GM18505 (cell line): Measurements from ENCODE around the gene RGS9.

Experiments
- ATAC-seq: cut with Tn5 transposase; IDR thresholded peaks from one replicate; pipeline ENCODE4 v1.9.1; 2021; ENCODE audit not compliant: unreplicated experiment
- POLR2A ChIP-seq: IDR thresholded peaks from 4 replicates; pipeline ENCODE4 v1.6.1; 2011; ENCODE audit warnings: borderline replicate concordance; ENCODE audit not compliant: insufficient read depth, insufficient read length; ENCODE audit errors: extremely low read depth

RGS9 gene

DNA sequence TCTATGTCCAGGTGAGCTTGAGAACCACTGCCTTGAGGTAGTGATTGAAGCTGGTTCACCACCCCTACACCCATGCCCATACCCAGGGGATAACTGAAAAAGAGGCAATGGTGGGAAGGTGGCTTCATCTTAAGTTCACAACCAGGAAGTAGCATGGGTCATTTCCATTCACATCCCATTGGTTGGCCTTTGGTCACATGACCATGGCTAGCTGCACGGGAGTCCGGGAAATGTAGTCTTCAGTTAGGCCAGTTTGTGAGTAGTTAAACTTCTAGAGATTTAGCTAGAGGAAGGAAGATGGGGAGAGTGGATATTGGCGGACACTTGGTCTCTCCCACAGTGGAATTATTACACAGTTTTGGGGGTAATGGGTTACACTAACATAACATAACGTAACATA, 92.9 kb downstream of the RGS9 start:
- ATAC-seq = no peak
- no peak for TF ChIP-seq POLR2A

DNA sequence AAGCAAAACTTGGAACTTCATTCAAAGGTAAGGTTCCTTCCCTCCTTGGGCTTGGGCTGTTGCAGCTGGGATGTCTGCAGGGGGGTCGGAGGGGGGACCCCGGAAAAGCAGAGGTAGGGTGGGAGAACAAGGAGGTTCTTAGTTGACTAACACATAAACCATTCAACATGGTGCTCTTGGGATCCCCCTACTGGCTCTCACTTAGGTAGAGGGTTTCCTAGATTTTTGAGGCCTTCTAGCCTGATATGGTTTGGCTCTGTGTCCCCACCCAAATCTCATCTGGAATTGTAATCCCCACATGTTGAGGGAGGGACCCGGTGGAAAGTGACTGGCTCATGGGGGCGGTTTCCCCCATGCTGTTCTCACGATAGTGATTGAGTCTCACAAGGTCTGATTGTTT, 93.9 kb downstream of the RGS9 start:
- ATAC-seq = no peak
- TF ChIP-seq POLR2A = no peak

DNA sequence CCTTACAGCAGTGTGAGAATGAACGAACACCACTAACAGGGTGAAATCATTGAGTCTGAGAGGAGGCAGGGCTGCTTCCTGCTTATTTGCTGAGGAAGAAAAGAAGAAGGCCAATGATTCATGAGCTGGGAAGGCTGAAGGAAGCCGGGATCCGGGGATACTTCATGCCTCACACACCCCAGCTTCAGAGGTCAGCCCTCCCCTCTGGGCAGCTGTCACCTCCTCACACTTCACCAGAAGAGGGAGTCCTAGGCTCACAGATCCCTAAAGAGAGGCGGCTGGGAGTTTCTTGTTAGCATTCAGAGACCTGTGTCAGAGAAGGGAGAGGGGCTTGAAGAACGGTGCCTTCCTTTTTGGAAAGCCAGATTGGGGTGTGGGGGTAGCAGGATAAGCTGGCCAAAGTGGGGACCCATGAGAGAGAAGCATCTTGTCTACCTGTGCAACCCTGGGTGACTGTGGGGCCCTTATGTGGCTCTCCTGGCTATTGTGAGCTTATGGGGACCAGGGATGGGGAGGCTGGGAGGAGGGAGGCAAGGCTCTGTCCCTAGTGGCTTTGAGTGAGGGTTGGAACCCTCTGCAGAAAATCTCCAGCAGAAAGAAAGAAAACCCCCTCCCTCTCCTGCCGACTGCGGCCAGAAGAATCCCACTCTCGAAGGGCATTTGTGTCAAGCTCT, 94.6 kb downstream of the RGS9 start:
- no peak for ATAC-seq

DNA sequence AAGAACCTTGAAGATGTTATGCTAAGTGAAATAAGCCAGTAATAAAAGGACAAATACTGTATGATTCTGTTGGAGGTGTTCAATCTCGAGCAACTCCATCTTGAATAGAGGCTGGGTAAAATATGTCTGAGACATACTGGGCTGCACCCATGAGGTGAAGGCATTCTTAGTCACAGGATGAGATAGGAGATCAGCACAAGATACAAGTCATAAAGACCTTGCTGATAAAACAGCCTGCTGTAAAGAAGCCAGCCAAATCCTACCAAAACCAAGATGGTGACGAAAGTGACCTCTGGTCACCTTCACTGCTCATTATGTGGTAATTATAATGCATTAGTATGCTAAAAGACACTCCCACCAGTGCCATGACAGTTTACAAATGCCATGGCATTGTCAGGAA, 98.1 kb downstream of the RGS9 start:
- ATAC-seq = no peak
- TF ChIP-seq POLR2A = no peak

More for the DNA sequence above, 94.6 kb downstream of the RGS9 start:
- no peak for TF ChIP-seq POLR2A

DNA sequence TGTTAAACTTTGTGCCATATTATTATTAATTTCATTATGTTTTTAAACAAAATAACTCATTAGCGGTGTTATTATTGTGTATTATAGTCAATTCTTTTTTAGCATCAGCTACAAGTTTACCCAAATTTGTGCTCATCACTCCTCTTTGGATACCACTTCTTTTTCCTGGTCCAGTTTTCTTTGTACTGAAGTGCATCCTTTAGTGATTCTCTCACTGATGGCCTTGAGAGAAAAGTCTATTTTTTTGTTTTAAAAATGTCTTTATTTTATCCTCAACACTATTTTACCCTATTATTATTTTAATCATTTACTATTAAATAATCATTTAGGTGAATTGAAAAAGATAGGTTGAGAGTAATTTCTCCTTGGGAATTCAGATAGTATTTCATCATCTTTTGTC, 99.2 kb downstream of the RGS9 start:
- ATAC-seq = no peak

DNA sequence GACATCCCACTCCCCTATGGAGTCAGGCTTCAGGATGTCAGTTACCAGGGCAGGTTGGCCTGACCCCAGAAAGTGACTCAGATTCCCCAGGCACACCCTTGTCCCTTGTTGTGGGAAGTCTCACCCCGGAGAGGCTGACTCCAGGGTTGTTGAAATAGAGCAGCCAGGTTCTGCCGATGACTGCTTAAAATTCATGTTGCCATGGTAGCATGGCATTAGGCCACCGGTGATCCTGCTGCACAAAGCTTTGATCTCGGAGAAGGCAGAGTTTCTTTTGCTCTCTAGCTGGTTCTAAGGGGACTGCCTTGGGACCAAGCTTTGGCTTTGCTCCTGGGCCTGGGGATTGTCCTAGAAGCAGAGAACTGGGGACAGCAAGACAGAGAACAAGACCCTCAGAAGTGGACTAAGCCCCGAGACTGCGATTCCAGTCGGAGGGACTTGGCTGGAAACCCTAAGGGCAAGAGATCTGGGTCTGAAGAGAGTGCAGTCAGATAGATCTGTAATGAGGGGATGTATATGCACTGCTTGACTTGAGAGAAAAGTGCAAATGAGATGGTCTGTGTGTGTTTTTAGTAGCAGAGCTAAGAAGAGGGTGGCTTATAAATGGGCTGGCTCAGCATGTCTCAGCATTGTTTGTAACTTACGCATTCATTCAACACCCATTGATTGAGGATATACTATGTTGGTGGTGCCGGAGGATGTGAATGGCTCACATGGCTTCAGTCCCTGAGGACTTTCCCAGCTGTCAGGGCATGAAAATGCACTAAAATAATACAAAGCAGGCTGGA, 106.9 kb downstream of the RGS9 start:
- no peak for ATAC-seq
- no peak for TF ChIP-seq POLR2A

More for the DNA sequence above, 99.2 kb downstream of the RGS9 start:
- no peak for TF ChIP-seq POLR2A

DNA sequence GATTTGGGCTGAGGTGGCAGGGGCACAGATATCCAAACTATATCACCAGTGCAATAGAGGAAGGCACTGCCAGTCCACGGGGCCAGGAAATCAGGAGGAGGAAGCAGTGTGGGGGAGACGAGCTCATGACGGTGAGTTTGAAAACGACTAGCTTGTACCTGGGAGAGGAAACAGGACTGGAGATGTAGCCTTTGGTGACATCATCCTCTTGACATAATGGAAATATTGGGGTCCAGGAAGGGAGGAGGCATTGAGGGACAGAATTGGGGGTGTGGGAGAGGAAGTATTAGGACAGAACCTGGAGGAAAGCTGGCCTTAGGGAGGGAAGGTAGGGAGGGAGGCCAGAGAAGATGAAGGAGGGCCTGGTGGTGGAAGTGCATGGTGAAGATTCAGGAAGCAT, 109.1 kb downstream of the RGS9 start:
- no peak for ATAC-seq
- TF ChIP-seq POLR2A = no peak

DNA sequence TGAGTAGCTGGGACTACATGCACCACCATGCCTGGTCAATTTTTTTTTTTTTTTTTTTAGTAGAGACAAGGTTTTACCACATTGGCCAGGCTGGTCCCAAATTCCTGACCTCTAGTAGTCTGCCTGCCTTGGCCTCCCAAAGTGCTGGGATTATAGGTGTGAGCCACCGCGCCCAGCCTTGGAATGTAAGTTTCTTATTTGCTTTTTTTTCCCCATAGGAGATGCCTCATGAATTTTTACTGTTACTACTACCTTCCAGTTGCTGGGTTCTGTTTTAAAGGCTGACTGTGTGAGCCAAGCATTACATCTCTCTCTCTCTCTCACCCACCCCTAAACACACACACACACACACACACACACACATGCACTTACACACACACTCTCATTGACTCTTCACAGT, 112.6 kb downstream of the RGS9 start:
- no peak for TF ChIP-seq POLR2A
- no peak for ATAC-seq

DNA sequence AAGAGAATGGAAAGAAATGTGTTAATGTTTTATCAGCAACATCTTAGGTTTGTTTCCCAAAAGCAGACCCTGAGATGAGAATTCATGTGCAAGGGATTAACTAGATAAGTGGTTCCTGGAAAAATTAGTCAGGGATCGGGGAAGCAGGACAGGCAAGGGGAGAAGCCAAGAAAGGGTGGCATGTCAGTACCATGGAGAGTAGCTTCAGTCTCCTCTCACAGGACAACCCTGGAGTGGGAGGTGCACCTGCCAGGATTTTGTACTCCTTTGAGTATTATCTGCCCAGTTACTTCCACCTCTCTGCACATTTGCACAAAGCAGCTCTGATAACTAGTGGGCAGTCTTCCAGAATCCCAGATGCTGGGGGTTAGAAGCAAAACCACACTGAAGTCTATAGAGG, 117.0 kb downstream of the RGS9 start:
- ATAC-seq = no peak
- no peak for TF ChIP-seq POLR2A

DNA sequence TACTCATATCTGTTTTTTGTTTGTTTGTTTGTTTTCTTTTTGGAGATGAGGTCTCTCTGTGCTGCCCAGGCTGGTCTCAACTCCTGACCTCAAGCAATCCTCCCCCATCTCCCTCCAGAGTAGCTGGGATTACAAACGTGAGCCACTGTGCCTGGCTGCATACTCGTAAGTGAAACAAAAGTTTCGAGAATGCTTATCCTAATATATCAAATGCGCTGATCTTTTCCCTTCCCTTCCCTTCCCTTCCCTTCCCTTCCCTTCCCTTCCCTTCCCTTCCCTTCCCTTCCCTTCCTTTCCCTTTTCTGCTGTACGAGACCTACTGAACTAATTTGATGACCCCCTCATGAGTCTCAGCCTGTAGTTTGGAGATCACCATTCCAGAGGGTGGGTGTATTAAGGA, 122.1 kb downstream of the RGS9 start:
- ATAC-seq = no peak
- no peak for TF ChIP-seq POLR2A

DNA sequence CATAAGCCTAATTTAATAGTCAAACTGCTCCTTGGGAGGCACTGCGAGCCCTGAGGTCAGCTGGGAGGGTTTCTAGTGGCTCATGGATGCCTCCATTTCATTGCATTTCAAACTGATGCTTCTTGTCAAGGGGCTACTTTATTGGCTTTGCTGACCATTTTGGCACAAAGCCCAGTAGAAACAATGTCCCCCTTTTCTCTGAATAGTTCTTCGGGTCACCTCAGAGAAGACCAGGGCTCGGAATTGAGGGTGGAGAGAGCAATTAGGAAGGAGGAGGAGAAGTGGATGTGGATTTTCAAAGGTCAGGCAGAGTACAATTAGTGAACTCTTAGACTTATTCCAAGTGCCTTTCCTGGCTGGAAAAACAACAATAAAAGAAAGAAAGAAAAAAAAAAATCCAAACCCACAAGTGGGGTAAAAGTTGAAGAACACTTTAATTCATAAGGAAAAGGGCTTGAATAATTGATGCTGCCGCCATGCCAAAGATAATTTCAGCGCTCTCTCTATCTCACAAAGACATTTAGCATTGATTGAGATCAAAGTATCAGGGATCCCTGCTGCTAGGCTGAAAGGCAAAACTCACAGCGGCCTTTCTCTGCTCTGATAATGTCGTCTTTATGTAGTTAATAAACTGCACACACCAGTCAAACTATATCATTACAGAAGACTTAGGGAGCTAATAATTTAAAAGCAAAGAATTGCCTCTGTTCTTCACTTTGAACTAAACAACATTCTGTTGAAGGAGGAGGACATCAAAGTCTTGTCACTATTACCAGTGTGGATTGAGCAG, 122.7 kb downstream of the RGS9 start:
- no peak for ATAC-seq
- no peak for TF ChIP-seq POLR2A

DNA sequence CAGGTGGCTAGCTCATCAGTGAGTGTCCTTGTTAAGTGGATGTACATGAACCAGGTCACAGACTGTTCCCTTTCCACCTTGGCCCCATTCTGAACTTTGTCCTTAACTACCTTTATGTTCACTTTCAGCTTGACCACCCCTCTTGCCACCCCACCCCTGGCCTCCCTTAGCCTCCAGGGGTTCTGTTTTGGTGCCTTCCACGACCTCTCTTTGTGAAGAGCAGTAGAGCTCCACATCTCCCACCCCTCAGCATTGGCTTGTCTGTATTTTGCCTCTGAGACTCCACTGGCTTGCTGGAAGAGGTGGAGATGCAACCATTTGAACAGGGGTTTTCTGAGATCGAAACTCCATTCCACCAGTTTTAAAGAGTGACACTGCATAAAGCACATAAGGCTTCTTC, 123.5 kb downstream of the RGS9 start:
- TF ChIP-seq POLR2A = no peak
- no peak for ATAC-seq

DNA sequence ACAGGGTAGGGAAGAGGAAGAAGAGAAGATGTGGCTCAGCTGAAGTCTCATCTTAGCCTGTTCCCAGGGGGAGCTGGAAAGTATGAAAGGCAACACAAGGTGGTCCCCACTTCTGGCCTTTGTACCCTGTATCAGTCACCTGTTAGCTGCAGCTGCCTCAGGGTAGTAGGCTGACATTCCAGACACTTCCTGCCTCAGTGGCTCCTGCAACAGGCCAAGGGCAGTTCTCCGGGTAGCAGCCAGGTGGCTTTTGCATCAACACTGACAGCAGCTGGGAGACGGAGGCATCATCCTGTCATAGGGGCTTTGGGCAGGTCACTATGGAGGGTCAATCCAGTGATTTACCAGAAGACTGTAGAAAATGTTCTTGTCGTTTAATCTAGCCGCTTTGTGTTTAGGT, 124.0 kb downstream of the RGS9 start:
- TF ChIP-seq POLR2A = no peak
- ATAC-seq = no peak
